OCI-LY1 (cell line): ENCODE results near the gene WRNIP1.

ENCODE experiments used
- H2AFZ ChIP-seq: fragments of 200-600 bp; sonication (generic), shearing (Covaris generic); 2 replicates; pipeline ENCODE4 v1.6.0; 2014; ENCODE audit warnings: antibody characterized with exemption, mild to moderate bottlenecking, low read length
- H3F3A ChIP-seq: fragments of 200-600 bp; sonication (generic), shearing (Covaris generic); 2 replicates; pipeline ENCODE4 v1.6.0; 2014; ENCODE audit warnings: mild to moderate bottlenecking, antibody characterized with exemption, low read length, moderate library complexity; ENCODE audit not compliant: insufficient read depth
- H3K27ac ChIP-seq: fragments of 200-600 bp; sonication (generic); 2 replicates; pipeline ENCODE4 v1.5.1; 2014; ENCODE audit warnings: low read length, mixed run types, mild to moderate bottlenecking, low read depth; ENCODE audit not compliant: poor library complexity, severe bottlenecking
- H3K27me3 ChIP-seq: fragments of 200-600 bp; sonication (generic); 2 replicates; pipeline ENCODE4 v1.6.0; 2014; ENCODE audit warnings: antibody characterized with exemption, mild to moderate bottlenecking, low read length, moderate library complexity; ENCODE audit not compliant: insufficient read depth
- H3K36me3 ChIP-seq: fragments of 200-600 bp; sonication (generic); 2 replicates; pipeline ENCODE4 v1.6.1; 2014; ENCODE audit warnings: mild to moderate bottlenecking, antibody characterized with exemption, low read length, moderate library complexity, mixed read lengths; ENCODE audit not compliant: insufficient read depth
- H3K4me1 ChIP-seq: fragments of 200-600 bp; sonication (generic); 2 replicates; pipeline ENCODE4 v1.5.1; 2014; ENCODE audit warnings: mild to moderate bottlenecking, low read length, moderate library complexity; ENCODE audit not compliant: insufficient read depth, severe bottlenecking
- H3K4me2 ChIP-seq: fragments of 200-600 bp; sonication (generic), shearing (Covaris generic); 2 replicates; pipeline ENCODE4 v1.6.1; 2014; ENCODE audit warnings: low read length
- H3K4me3 ChIP-seq: fragments of 200-600 bp; sonication (generic); 2 replicates; pipeline ENCODE4 v1.5.1; 2014; ENCODE audit warnings: low read length, low read depth, mild to moderate bottlenecking, mixed read lengths; ENCODE audit not compliant: poor library complexity, severe bottlenecking
- H3K79me2 ChIP-seq: fragments of 200-600 bp; shearing (Covaris generic); 2 replicates; pipeline ENCODE4 v1.6.1; 2016; ENCODE audit warnings: mixed run types, low read length, mixed read lengths; ENCODE audit not compliant: insufficient read depth
- H3K9ac ChIP-seq: fragments of 200-600 bp; sonication (generic), shearing (Covaris generic); 2 replicates; pipeline ENCODE4 v1.6.1; 2014; ENCODE audit warnings: mild to moderate bottlenecking, low read length, mixed read lengths
- H3K9me2 ChIP-seq: fragments of 200-600 bp; sonication (generic), shearing (Covaris generic); 2 replicates; pipeline ENCODE4 v1.6.1; 2014; ENCODE audit warnings: low read depth, mild to moderate bottlenecking, low read length, mixed read lengths
- H3K9me3 ChIP-seq: fragments of 200-600 bp; shearing (Covaris generic); 2 replicates; pipeline ENCODE4 v1.6.1; 2014; ENCODE audit warnings: low read length, mixed read lengths
- H4K20me1 ChIP-seq: fragments of 200-600 bp; sonication (generic), shearing (Covaris generic); 2 replicates; pipeline ENCODE4 v1.6.0; 2016; ENCODE audit warnings: mild to moderate bottlenecking, low read length; ENCODE audit not compliant: insufficient read depth
- EZH2 ChIP-seq: fragments of 200-600 bp; sonication (generic), shearing (Covaris generic); IDR thresholded peaks from 2 replicates; pipeline ENCODE4 v1.8.0; 2017; ENCODE audit warnings: borderline replicate concordance, mixed run types, mild to moderate bottlenecking, antibody characterized with exemption, low read length, moderate library complexity, mixed read lengths
- TF ChIP-seq, protein P1 (sequence below): fragments of 200-600 bp; sonication (generic), shearing (Covaris generic); IDR thresholded peaks from 2 replicates; pipeline ENCODE4 v1.5.1; 2017; ENCODE audit warnings: mild to moderate bottlenecking, antibody characterized with exemption, low read length, moderate library complexity, mixed read lengths

The WRNIP1 gene

DNA sequence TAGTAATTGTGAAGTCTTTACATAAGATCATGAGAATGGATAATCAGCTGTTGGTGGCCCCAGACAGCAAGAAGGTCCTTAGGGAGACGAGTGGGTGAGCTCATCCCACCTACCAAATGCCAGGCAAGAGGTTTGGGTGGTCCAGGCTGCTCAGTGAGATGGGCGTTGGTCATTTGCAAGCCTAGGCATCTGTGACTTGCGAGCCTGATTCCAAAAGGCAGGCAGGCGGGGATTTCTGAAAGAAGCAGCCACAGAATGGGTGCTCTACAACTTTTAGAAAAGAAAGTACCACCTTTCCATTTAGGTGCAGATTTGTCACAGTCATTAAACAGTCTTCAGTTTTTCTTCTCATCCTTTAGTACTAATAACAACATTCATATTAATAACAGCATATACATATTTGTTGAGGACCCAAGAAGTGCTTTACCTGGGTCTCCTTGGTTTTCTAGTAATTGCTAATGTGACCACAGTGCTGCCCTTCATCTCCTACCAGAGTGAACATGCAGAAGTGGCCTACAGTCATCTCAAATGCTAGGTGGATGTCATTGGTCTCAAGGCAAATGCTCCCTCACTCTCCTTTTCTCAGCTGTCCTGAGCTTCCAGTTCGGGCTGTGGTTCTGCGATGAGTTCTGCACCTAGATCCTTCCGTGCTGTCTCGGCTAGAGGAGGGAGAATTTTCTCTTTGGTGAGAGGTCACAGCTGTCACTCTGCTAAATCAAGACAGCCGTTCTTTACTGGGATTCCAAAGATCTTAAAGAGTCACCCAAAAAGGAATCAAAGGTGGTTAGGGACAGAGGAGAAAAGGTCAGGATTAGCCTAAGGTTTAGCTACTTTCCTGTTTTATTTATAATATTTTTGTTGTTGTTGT, 2.7 kb downstream of the WRNIP1 start:
- Histone ChIP-seq H3K4me3 (peak overlapping the region; percentile 83), H3K27ac (no peak overlapping the region), H3K9me2 (no peaks in the 10 kb centered on the region), H3K9me3 (no peaks in the 10 kb centered on the region), H3K79me2 (peaks cover 61% of the 10 kb centered on the region), H3K27me3 (no peaks in the 10 kb centered on the region), H2AFZ (no peak overlapping the region), H3K36me3 (peaks cover 36% of the 10 kb centered on the region), H3F3A (no peaks in the 10 kb centered on the region), H3K4me1 (peaks cover 39% of the 10 kb centered on the region), H4K20me1 (no peaks in the 10 kb centered on the region), H3K4me2 (peak overlapping the region; percentile 89), H3K9ac (peak overlapping the region; percentile 75; the same call in 1 of the 2 replicates)
- TF ChIP-seq, protein P1, sequence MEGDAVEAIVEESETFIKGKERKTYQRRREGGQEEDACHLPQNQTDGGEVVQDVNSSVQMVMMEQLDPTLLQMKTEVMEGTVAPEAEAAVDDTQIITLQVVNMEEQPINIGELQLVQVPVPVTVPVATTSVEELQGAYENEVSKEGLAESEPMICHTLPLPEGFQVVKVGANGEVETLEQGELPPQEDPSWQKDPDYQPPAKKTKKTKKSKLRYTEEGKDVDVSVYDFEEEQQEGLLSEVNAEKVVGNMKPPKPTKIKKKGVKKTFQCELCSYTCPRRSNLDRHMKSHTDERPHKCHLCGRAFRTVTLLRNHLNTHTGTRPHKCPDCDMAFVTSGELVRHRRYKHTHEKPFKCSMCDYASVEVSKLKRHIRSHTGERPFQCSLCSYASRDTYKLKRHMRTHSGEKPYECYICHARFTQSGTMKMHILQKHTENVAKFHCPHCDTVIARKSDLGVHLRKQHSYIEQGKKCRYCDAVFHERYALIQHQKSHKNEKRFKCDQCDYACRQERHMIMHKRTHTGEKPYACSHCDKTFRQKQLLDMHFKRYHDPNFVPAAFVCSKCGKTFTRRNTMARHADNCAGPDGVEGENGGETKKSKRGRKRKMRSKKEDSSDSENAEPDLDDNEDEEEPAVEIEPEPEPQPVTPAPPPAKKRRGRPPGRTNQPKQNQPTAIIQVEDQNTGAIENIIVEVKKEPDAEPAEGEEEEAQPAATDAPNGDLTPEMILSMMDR, result no peak
- no peak for TF ChIP-seq EZH2

DNA sequence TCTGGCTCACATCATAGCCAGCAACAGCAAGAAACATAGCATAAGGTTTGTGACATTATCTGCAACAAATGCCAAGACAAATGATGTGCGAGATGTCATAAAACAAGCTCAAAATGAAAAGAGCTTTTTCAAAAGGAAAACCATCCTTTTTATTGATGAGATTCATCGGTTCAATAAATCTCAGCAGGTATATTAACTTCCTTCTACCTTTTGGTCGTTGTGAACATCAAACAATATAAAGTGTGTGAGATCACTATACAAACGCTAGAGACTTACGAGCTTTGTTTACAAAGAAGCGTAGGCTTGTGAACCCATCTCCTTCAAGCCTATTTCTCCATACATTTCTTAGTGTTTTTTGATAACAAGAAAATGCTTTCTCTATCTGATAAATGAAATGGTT, 3.5 kb downstream of the WRNIP1 start:
- Histone ChIP-seq H3K4me3 (peak overlapping the region; percentile 83), H3K36me3 (peaks cover 45% of the 10 kb centered on the region), H3K27ac (no peak overlapping the region)

DNA sequence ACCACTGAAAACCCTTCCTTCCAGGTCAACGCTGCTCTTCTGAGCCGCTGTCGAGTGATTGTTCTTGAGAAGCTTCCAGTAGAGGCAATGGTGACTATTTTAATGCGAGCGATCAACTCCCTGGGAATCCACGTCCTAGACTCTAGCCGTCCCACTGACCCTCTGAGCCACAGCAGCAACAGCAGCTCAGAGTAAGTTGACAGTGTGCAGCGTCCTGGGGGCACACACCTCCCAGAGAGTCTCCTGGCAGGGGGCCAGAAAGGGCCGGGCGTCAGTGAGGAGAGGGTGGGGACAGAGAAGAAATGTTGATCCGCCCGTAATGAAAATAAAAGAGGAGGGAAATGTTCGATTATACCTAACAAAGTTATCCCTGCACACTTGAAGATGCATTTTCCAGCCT, 5.0 kb downstream of the WRNIP1 start:
- peaks cover 32% of the 10 kb centered on the region for H3K4me1 ChIP-seq
- no peak overlapping the region for H3K9ac ChIP-seq
- H4K20me1 ChIP-seq, result no peaks in the 10 kb centered on the region
- H3K9me2 ChIP-seq, result no peaks in the 10 kb centered on the region
- H3K79me2 ChIP-seq, result peaks cover 69% of the 10 kb centered on the region
- no peak for TF ChIP-seq EZH2
- TF ChIP-seq, protein P1, result no peak
- no peaks in the 10 kb centered on the region for H3F3A ChIP-seq
- H3K36me3 ChIP-seq, result peaks cover 59% of the 10 kb centered on the region
- H3K4me2 ChIP-seq, result peak overlapping the region; percentile 17; the same call in 1 of the 2 replicates
- H2AFZ ChIP-seq, result no peak overlapping the region
- no peak overlapping the region for H3K4me3 ChIP-seq
- H3K27me3 ChIP-seq, result no peaks in the 10 kb centered on the region
- H3K9me3 ChIP-seq, result no peaks in the 10 kb centered on the region
- H3K27ac ChIP-seq, result no peak overlapping the region

More for the DNA sequence above, 3.5 kb downstream of the WRNIP1 start:
- no peak overlapping the region for H2AFZ ChIP-seq
- TF ChIP-seq, protein P1, result no peak
- TF ChIP-seq EZH2, result no peak
- H3K9ac ChIP-seq, result peak overlapping the region; percentile 75; the same call in 1 of the 2 replicates
- peaks cover 64% of the 10 kb centered on the region for H3K79me2 ChIP-seq
- H3K27me3 ChIP-seq, result no peaks in the 10 kb centered on the region
- no peaks in the 10 kb centered on the region for H3F3A ChIP-seq
- peaks cover 39% of the 10 kb centered on the region for H3K4me1 ChIP-seq
- no peaks in the 10 kb centered on the region for H3K9me3 ChIP-seq
- peak overlapping the region; percentile 89 for H3K4me2 ChIP-seq
- H3K9me2 ChIP-seq, result no peaks in the 10 kb centered on the region
- H4K20me1 ChIP-seq, result no peaks in the 10 kb centered on the region
